Activated T-cell treated with anti-CD3 and anti-CD28 coated beads for 24 hours (primary cell): Measurements from ENCODE around the gene CLCN2.

ENCODE experiments used
- DNase-seq: peaks from one replicate; pipeline ENCODE4 v3.0.0-alpha.2; 2020; ENCODE audit warnings: low read depth

CLCN2 gene

GRCh38 chr3:184380627-184381260 is 19.3 kb upstream of the CLCN2 start:
- no peak for DNase-seq

GRCh38 chr3:184380185-184380626 is 18.8 kb upstream of the CLCN2 start:
- DNase-seq, result no peak

- no peak for DNase-seq
These were observed 18.2 kb upstream of the CLCN2 start, which contains the start of gene CHRD for GRCh38 chr3:184379358-184380184. TSS of gene CHRD (plus strand) at chr3:184380054. CDS start at chr3:184380319, 265 bp downstream.

GRCh38 chr3:184378651-184379357 is 17.4 kb upstream of the CLCN2 start:
- no peak for DNase-seq

GRCh38 chr3:184377882-184378445 is 16.6 kb upstream of the CLCN2 start, which contains the start of gene THPO:
TSS of gene THPO (minus strand) at chr3:184378207. CDS start at chr3:184376259, 1,948 bp downstream.
- DNase-seq, result no peak

- DNase-seq, result no peak
These were observed 16.0 kb upstream of the CLCN2 start for GRCh38 chr3:184377374-184377773.

- DNase-seq, result no peak
These were observed 14.5 kb upstream of the CLCN2 start for GRCh38 chr3:184375747-184376461.

- no peak for DNase-seq
These were observed 12.0 kb upstream of the CLCN2 start for GRCh38 chr3:184373422-184373821.

- no peak for DNase-seq
These were observed 11.5 kb upstream of the CLCN2 start for GRCh38 chr3:184372911-184373310.

- DNase-seq, result no peak
These were observed 11.0 kb upstream of the CLCN2 start for GRCh38 chr3:184372296-184372821.

GRCh38 chr3:184371570-184372018 is 10.2 kb upstream of the CLCN2 start:
- peak; percentile 54 for DNase-seq

GRCh38 chr3:184368586-184369183 is 7.3 kb upstream of the CLCN2 start:
- DNase-seq, result no peak

- DNase-seq, result no peak
These were observed 6.7 kb upstream of the CLCN2 start for GRCh38 chr3:184368116-184368515.

GRCh38 chr3:184366619-184367289 is 5.3 kb upstream of the CLCN2 start:
- DNase-seq, result no peak

- peak; percentile 93 for DNase-seq
These were observed 1.5 kb upstream of the CLCN2 start for GRCh38 chr3:184362668-184363546.

GRCh38 chr3:184361932-184362667 is 695 bp upstream of the CLCN2 start:
- DNase-seq, result peak; percentile 31

GRCh38 chr3:184360929-184361531 is 375 bp downstream of the CLCN2 start:
- DNase-seq, result no peak
